Pancreas (tissue), 10 donors: ENCODE results near the gene PET117. TPM values are rescaled to one million over a fixed set of nuclear protein-coding genes. Genes with fewer than 3 reads are reported as not detected.
"Not testable (repeated sequence)": the region's sequence is repeated elsewhere in the genome, so short reads cannot be mapped to it uniquely, and the experiment has no call there.

Experiments used
- ATAC-seq, 4 donors: fragments of 200-7000 bp; cut with Tn5 transposase; one replicate each; pipeline versions ENCODE4 v1.8.0 to v1.9.1; 2020; ENCODE audit warnings: mild to moderate bottlenecking in 4 of 4, moderate library complexity in 4 of 4
- DNase-seq, 6 donors: peaks; one replicate each; pipeline ENCODE4 v3.0.0-alpha.2; 2020
- FAIRE-seq: peaks from 2 replicates; lab custom pipeline; 2012; peaks lifted over from hg19 to GRCh38; lab: Jason Lieb, UNC
- H3K27ac ChIP-seq, 4 donors: fragments of 200-600 bp; sonication (generic); 1 replicate in 3 of 4; 2 replicates in 1 of 4; pipeline versions ENCODE4 v1.5.0 to v1.8.0; 2020
- H3K27me3 ChIP-seq, 4 donors: fragments of 200-600 bp; one replicate each; pipeline ENCODE4 v1.8.0; 2021
- H3K36me3 ChIP-seq, 3 donors: fragments of 200-600 bp; sonication (generic) in 1 of 3; one replicate each; pipeline versions ENCODE4 v1.5.0 to v1.8.0; 2020 to 2021
- H3K4me1 ChIP-seq, 3 donors: fragments of 200-600 bp; one replicate each; pipeline ENCODE4 v1.8.0; 2021
- H3K4me3 ChIP-seq, 4 donors: fragments of 200-600 bp; sonication (generic) in 2 of 4; one replicate each; pipeline versions ENCODE4 v1.5.0 to v1.8.0; 2020 to 2021
- H3K9me3 ChIP-seq, 4 donors: fragments of 200-600 bp; one replicate each; pipeline ENCODE4 v1.8.0; 2021
- CTCF ChIP-seq, 4 donors: fragments of 200-600 bp; sonication (generic) in 3 of 4; IDR thresholded peaks; one replicate each; pipeline versions ENCODE4 v1.5.0 to v1.8.0; 2021; ENCODE audit warnings: antibody characterized with exemption in 4 of 4
- WGBS, 2 donors: extraction: QIAGEN DNeasy Blood & Tissue Kit; methylation state at CpG; one replicate each; pipeline ENCODE4 v1.1.7; 2013; 5-methylcytosine and 5-hydroxymethylcytosine counted together
- intact Hi-C, 3 donors: fragments of 100-400 bp; cut with DNase I; formaldehyde crosslinking; loops; one replicate each; pipeline versions ENCODE4 v1.11.1 to v1.14.2; 2022
- polyA plus RNA-seq, 2 donors: library from polyadenylated mRNA; stranded (reverse); fragments of 200-250 nt; gene quantifications; one replicate each; pipeline ENCODE4 v1.2.3, GENCODE V29; 2013
- total RNA-seq, 6 donors: library from RNA; stranded (reverse); fragmentation: NEBNext Ultra II Directional in 4 of 6; extraction: Animal tissue kit (Norgen Biotek cat#: 25700) in 4 of 6; gene quantifications; one replicate each; pipeline versions ENCODE4 v1.2.1 to v1.2.4, GENCODE V29; 2021 to 2023
- donor health status: healthy with polysubstance abuse.
- donor health status: DM: no; HTN: no; CAD: no; lungs with moderate emphysema.
- donor health status: DM: no; HTN: no; CAD: no.
- donor health status: control.
- donor health status: control.
- donor health status: Bipolar disorder and iron deficiency.
- donor health status: DM: yes; HTN: yes; CAD: no.
- donor health status: DM: no; HTN: no; CAD: no.
- donor health status: DM: no; HTN: no; CAD: no.
- donor health status: DM: yes; HTN: yes; CAD: no.

Gene PET117
- total RNA-seq = 1 to 10 TPM; 5.5 to 9.2 (median 6.3) TPM
- 1 to 10 TPM; 5.5 to 6.6 TPM for polyA plus RNA-seq

- H3K27ac ChIP-seq = peak within 1 kb of the TSS; percentile 84 to 90 (median 88)
- H3K4me1 ChIP-seq = peaks cover 6 to 16% (median 7%) of the 10 kb centered on the region in 3 donors
- FAIRE-seq (no peak), DNase-seq (peak; percentile 87 to 97 (median 90)), ATAC-seq (peak; percentile 96 to 100 (median 98))
- intact Hi-C loops = no loop called here
- no peaks in the 10 kb centered on the region for H3K27me3 ChIP-seq
- 0% methylated on average over 83 to 87 of the region's 87 CpGs for WGBS, 2 donors
- TF ChIP-seq CTCF (IDR thresholded peaks at IDR 0.05) = no peak
- no peaks in the 10 kb centered on the region for H3K9me3 ChIP-seq
- peak within 1 kb of the TSS; percentile 93 to 99 (median 96) for H3K4me3 ChIP-seq
- no peaks in the 10 kb centered on the region for H3K36me3 ChIP-seq
These were observed at the start of gene PET117, which contains the start of gene KAT14 for GRCh38 chr20:18137412-18138265. TSS of gene PET117 (plus strand) at chr20:18137863. CDS start at chr20:18137956, 93 bp downstream. TSS of gene KAT14 (plus strand) at chr20:18137863. CDS start at chr20:18142661, 4,798 bp downstream.

GRCh38 chr20:18088298-18088697, 49.4 kb upstream of the PET117 start:
- intact Hi-C loops, FAIRE-seq, DNase-seq, H3K9me3 ChIP-seq, H3K27ac ChIP-seq, H3K4me3 ChIP-seq, ATAC-seq, H3K36me3 ChIP-seq, H3K4me1 ChIP-seq, H3K27me3 ChIP-seq: not testable (repeated sequence)
- WGBS, 2 donors = 66 to 84% methylated on average over 3 of the region's 3 CpGs

- H3K4me3 ChIP-seq, FAIRE-seq, H3K27me3 ChIP-seq, H3K27ac ChIP-seq, H3K4me1 ChIP-seq, intact Hi-C loops, H3K9me3 ChIP-seq, ATAC-seq, H3K36me3 ChIP-seq, DNase-seq: not testable (repeated sequence)
- 83 to 85% methylated on average over 11 of the region's 11 CpGs for WGBS, 2 donors
These were observed 48.8 kb upstream of the PET117 start for GRCh38 chr20:18088841-18089240.

GRCh38 chr20:18090044-18090443, 47.6 kb upstream of the PET117 start:
- DNase-seq = no peak
- no peak for FAIRE-seq
- H3K27me3 ChIP-seq = no peaks in the 10 kb centered on the region
- H3K9me3 ChIP-seq = no peaks in the 10 kb centered on the region
- 42 to 46% methylated on average over 3 of the region's 3 CpGs for WGBS, 2 donors
- no peaks in the 10 kb centered on the region for H3K4me1 ChIP-seq
- H3K4me3 ChIP-seq = no peak overlapping the region
- H3K27ac ChIP-seq = no peak overlapping the region
- TF ChIP-seq CTCF (IDR thresholded peaks at IDR 0.05) = no peak
- intact Hi-C loops = no loop called here
- no peaks in the 10 kb centered on the region for H3K36me3 ChIP-seq
- ATAC-seq = no peak

- ATAC-seq = no peak
- no peaks in the 10 kb centered on the region for H3K9me3 ChIP-seq
- no peaks in the 10 kb centered on the region for H3K27me3 ChIP-seq
- intact Hi-C loops = no loop called here
- DNase-seq = no peak
- H3K36me3 ChIP-seq = no peaks in the 10 kb centered on the region
- no peak overlapping the region for H3K4me3 ChIP-seq
- no peaks in the 10 kb centered on the region for H3K4me1 ChIP-seq
- no peak for TF ChIP-seq CTCF (IDR thresholded peaks at IDR 0.05)
- FAIRE-seq = no peak
- WGBS, 2 donors = 89 to 90% methylated on average over 10 of the region's 10 CpGs
- no peak overlapping the region for H3K27ac ChIP-seq
These were observed 47.2 kb upstream of the PET117 start for GRCh38 chr20:18090477-18090876.

- Histone ChIP-seq H3K36me3 (no peaks in the 10 kb centered on the region), H3K4me3 (no peak overlapping the region), H3K27ac (no peak overlapping the region), H3K27me3 (no peaks in the 10 kb centered on the region), H3K9me3 (no peaks in the 10 kb centered on the region), H3K4me1 (no peaks in the 10 kb centered on the region)
- FAIRE-seq (no peak), ATAC-seq (peak in 1 of 4 donors; percentile 46), DNase-seq (no peak)
- intact Hi-C loops = no loop called here
- WGBS, 2 donors = 59 to 60% methylated on average over 7 of the region's 7 CpGs
- no peak for TF ChIP-seq CTCF (IDR thresholded peaks at IDR 0.05)
These were observed 46.0 kb upstream of the PET117 start for GRCh38 chr20:18091623-18092022.
